HG02943 (cell line): ENCODE data around the gene GUK1.

Experiments
- ATAC-seq: cut with Tn5 transposase; IDR thresholded peaks from one replicate; pipeline ENCODE4 v1.9.1; 2021; ENCODE audit warnings: mild to moderate bottlenecking, low read depth, moderate library complexity; ENCODE audit not compliant: unreplicated experiment

The GUK1 gene

GRCh38 chr1:228148935-228149405 lies 8.9 kb downstream of the GUK1 start:
- no peak for ATAC-seq

- ATAC-seq, result no peak
Measured at GRCh38 chr1:228149406-228150119, 9.5 kb downstream of the GUK1 start, which contains the start of gene GJC2. Gene GJC2, plus strand, starts transcription at chr1:228149930. Its CDS starts 7,829 bp downstream, at chr1:228157759.

GRCh38 chr1:228150120-228150460 lies 10.0 kb downstream of the GUK1 start:
- no peak for ATAC-seq

- no peak for ATAC-seq
Measured at GRCh38 chr1:228150461-228151179, 10.5 kb downstream of the GUK1 start.

GRCh38 chr1:228151180-228151925 lies 11.3 kb downstream of the GUK1 start:
- no peak for ATAC-seq

- no peak for ATAC-seq
Measured at GRCh38 chr1:228152097-228152917, 12.2 kb downstream of the GUK1 start.

GRCh38 chr1:228152918-228153258 lies 12.8 kb downstream of the GUK1 start:
- ATAC-seq, result no peak

GRCh38 chr1:228154021-228154669 lies 14.1 kb downstream of the GUK1 start:
- no peak for ATAC-seq

- ATAC-seq, result no peak
Measured at GRCh38 chr1:228154670-228155571, 14.8 kb downstream of the GUK1 start.

- no peak for ATAC-seq
Measured at GRCh38 chr1:228155596-228156514, 15.8 kb downstream of the GUK1 start.

GRCh38 chr1:228156515-228156881 lies 16.4 kb downstream of the GUK1 start:
- no peak for ATAC-seq

GRCh38 chr1:228156941-228157728 lies 17.1 kb downstream of the GUK1 start:
- no peak for ATAC-seq

- no peak for ATAC-seq
Measured at GRCh38 chr1:228157729-228158126, 17.6 kb downstream of the GUK1 start.

- no peak for ATAC-seq
Measured at GRCh38 chr1:228158151-228159007, 18.3 kb downstream of the GUK1 start.

GRCh38 chr1:228159008-228159665 lies 19.1 kb downstream of the GUK1 start:
- ATAC-seq, result no peak
